ENCODE data around the gene TRAPPC6A. TPM values are rescaled to one million over a fixed set of nuclear protein-coding genes. Genes with fewer than 3 reads are reported as not detected.

TRAPPC6A gene
- total RNA-seq, 2 experiments from 2014 or later, result 55.1 to 64.2 TPM

Other genes starting within 250 kb of the TRAPPC6A start
- not detected for gene APOC4, start 236.0 kb downstream of the TRAPPC6A start, total RNA-seq
- gene APOC2, start 232.2 kb downstream of the TRAPPC6A start, total RNA-seq, result not detected
- gene CLPTM1, start 222.9 kb downstream of the TRAPPC6A start, total RNA-seq, result 10 to 100 TPM; 70.6 to 72.8 TPM
- 10 to 100 TPM; 16.8 to 20.0 TPM for gene RELB, start 176.8 kb downstream of the TRAPPC6A start, total RNA-seq
- gene CLASRP, start 139.2 kb downstream of the TRAPPC6A start, total RNA-seq, result 100 to 1,000 TPM; 101 to 109 TPM
- gene ZNF296, start 101.8 kb downstream of the TRAPPC6A start, total RNA-seq, result 1 to 10 TPM; 4.0 to 4.1 TPM
- gene GEMIN7, start 99.0 kb downstream of the TRAPPC6A start, total RNA-seq, result 10 to 100 TPM; 27.1 to 30.0 TPM
- 10 to 100 TPM; 21.1 to 21.7 TPM for gene PPP1R37, start 85.1 kb downstream of the TRAPPC6A start, total RNA-seq
- gene NKPD1, start 17.3 kb downstream of the TRAPPC6A start, total RNA-seq, result under 1 TPM in 1 of 2 experiments, not detected in 1; 0.17 TPM
- gene BLOC1S3, start 547 bp upstream of the TRAPPC6A start, total RNA-seq, result 10 to 100 TPM; 15.3 to 19.7 TPM
- not detected for gene EXOC3L2, start 67.2 kb upstream of the TRAPPC6A start, total RNA-seq
- 10 to 100 TPM; 19.5 to 19.6 TPM for gene MARK4, start 73.0 kb upstream of the TRAPPC6A start, total RNA-seq
- gene CKM, start 144.6 kb upstream of the TRAPPC6A start, total RNA-seq, result not detected
- gene KLC3, start 162.5 kb upstream of the TRAPPC6A start, total RNA-seq, result not detected
- 10 to 100 TPM; 17.3 to 21.4 TPM for gene ERCC2, start 192.3 kb upstream of the TRAPPC6A start, total RNA-seq
- gene PPP1R13L, start 226.8 kb upstream of the TRAPPC6A start, total RNA-seq, result 10 to 100 TPM; 15.5 to 17.7 TPM
- gene POLR1G, start 228.4 kb upstream of the TRAPPC6A start, total RNA-seq, result 1 to 10 TPM; 7.0 to 7.4 TPM
- gene ERCC1, start 245.7 kb upstream of the TRAPPC6A start, total RNA-seq, result 10 to 100 TPM; 59.9 to 66.1 TPM